GM19397 (cell line): ENCODE data around the gene STIM2.

ENCODE experiments used
- ATAC-seq: cut with Tn5 transposase; IDR thresholded peaks from one replicate; pipeline ENCODE4 v1.9.1; 2021; ENCODE audit warnings: mild to moderate bottlenecking, moderate library complexity; ENCODE audit not compliant: unreplicated experiment

The STIM2 gene

DNA sequence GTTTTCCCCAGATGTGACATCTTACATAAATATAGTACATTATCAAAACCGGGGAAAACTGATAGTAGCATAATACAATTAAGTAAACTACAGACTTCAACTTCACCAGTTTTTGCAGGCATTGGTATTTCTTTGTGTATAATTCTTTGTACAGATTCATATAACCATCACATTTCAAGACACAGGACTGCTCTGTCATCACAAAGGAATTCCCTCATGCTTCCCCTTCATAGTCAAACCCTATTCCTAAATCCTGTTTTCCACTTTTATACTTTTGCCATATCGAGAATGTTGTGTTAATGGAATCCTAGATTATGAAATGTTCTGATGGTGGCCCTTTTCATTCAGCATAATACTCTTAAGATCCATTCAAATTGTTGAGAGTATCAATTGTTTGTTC is 36.0 kb downstream of the STIM2 start:
- no peak for ATAC-seq

GRCh38 chr4:26899991-26900390 is 39.4 kb downstream of the STIM2 start:
- no peak for ATAC-seq

DNA sequence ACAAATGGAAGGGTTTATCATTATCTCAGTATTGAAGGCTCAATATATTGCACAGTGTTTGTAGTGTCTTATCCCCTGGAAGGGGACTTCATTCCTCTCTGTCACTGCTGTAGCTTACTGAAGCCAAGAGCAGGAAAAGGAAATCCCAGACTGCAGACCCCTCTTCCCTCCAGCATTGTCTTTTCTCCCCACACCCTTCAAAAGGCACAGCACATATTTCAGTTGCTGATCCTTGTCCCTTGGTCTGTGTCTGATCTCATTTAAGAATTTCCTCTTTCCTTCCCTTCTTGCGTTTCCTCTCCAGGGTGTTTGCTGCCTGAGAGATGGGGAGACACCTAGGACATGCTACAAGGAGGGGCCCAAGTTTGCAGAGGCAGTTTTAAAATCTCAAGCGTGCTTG is 40.1 kb downstream of the STIM2 start:
- ATAC-seq, result no peak

DNA sequence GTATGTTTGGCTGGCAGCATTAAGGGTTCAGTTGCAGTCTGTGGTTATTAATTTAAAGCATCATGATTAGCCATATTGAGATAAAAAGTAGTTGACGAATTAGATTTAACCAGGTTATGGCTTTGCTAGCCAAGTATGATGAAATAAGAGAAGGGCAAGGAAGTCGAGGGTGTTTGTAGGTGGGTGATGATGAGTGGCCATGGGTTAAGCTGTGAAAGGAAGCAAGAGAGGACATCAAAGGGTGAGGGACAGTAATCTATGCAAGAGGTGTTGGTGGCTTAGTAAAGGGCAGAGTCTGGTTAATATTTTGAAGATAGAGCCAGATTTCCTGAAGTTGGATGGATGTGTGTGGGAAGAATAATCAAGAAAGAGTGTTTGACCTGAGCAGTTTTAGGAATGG is 44.5 kb downstream of the STIM2 start:
- ATAC-seq, result no peak

DNA sequence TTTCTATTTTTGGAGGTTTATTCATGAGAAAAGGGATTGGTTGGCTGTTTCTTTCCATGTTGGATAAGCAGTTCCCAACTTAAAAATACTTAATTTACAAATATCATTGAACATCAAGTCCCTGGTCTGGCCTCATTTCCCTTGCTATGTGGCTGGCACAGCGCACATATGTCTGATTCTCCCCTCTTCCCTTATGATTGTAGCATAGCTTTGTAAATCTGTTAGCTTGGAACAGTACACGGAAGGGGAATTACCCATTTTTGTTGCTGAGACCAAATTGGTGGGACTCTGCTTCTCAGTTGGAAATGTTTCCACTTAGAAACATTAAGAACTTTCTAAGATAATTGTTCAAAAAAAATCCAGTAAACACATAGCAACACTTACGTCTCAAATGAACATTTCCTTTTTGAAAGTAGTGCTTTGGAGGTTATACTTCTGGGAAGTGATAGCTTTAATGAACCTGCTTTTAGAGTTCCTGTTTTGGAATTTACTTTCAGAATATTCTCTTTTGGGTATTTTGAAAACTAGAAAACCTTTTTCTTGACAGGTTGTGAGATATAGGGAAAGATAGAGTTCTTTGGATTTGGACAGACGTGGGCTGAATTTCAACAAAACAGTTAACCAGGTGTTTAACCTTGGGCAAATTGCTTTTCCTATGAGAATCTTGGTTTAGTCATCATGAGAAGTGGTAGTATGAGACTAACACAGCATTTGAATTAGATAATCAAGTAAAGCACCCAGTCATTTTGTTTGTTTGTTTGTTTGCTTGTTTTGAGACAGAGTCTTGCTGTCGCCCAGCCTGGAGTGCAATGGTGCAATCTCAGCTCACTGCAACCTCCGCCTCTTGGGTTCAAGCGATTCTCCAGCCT is 47.3 kb downstream of the STIM2 start:
- ATAC-seq, result no peak

DNA sequence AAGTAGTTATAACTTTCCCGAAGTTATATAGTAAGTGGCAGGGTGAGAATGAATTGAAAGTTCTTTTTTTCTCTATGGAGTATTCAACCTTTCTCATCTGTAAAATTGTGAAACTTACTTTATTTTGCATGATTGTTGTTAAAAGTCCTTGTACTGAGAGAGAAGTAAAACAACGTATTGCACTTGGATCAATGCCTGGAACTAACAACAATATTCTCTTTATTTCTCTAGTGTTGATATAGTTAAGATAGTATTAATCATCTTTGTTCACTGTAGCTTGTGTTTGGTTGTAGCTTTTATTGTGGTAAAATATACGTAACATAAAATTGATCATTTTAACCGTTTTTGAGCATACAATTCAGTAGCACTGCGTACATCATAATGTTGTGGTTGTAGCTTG is 48.7 kb downstream of the STIM2 start:
- ATAC-seq, result no peak

GRCh38 chr4:26911254-26911653 is 50.6 kb downstream of the STIM2 start:
- no peak for ATAC-seq

DNA sequence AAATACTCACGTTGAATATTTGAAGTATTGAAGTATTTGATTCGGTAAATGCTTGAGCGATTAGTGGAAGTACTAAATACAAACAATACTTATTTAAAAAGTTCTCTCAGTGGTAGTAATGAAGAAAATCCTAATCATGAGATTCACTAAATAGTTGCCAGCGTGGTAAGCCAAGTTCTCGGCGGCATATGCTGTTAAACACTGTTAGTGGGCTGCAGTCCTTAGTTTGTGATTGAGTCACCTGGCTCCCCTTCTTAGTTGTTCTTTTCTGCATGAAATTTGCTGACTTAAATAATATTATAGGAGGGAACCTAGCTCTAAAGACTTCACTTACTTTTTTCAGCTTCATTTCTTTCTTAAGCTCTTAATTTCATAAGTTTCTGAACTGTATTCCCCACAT is 51.4 kb downstream of the STIM2 start:
- ATAC-seq, result no peak

- ATAC-seq, result no peak
Measured at GRCh38 chr4:26912810-26913209, 52.2 kb downstream of the STIM2 start.

GRCh38 chr4:26916195-26916594 is 55.6 kb downstream of the STIM2 start:
- no peak for ATAC-seq

GRCh38 chr4:26930964-26931363 is 70.3 kb downstream of the STIM2 start:
- ATAC-seq, result no peak

DNA sequence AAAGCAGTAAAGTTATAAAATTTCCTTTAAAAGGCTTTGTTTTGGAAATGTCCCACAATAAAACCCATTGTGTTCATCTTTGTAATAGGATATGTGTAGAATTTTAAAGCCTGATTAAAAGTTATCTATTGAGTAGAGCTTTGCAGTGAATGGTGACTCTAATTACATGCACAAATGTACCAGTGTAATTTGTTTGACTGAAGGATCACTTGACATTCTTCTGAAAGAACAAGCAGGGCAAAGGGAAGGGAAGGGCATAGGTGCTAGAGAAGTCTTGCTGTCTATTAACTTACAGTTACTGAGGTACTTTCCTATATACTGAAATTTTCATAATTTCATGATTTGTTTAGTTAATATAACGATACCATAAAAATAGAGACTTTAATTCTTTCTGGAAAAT is 70.8 kb downstream of the STIM2 start:
- no peak for ATAC-seq

GRCh38 chr4:26931966-26932365 is 71.3 kb downstream of the STIM2 start:
- ATAC-seq, result no peak

- ATAC-seq, result no peak
Measured at GRCh38 chr4:26935397-26935796, 74.8 kb downstream of the STIM2 start.

DNA sequence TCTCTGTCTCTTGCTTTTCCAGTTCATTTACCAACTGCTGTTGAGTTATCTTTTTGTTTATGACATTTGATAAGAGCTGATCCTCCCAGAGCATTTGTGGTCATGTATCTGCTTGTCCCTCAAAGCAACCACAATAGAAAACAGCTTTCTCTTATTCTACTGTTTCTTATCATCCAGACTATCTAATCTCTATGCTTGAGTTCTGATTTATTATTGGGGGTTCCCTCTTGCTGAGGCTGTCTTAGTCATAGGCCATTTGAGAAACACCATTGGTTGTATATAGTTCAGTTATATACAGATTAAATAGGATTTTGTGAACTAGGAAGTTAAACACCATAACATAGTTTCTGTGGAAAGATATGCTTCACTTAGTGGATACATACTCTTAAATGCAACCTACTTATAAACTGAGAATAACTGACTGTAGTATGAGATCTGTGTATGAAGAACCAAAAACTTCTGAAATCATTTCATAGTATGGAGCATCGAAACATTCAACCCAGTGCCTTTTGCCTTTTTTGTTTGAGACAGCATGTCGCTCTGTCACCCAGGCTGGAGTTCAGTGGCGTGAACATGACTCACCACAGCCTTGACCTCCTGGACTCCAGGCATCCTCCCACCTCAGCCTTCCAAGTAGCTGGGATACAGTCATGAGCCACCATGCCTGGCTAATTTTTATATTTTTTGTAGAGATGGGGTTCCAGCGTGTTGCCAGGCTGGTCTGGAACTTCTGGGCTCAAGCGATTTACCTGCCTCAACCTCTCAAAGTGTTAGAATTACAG is 75.8 kb downstream of the STIM2 start:
- no peak for ATAC-seq

DNA sequence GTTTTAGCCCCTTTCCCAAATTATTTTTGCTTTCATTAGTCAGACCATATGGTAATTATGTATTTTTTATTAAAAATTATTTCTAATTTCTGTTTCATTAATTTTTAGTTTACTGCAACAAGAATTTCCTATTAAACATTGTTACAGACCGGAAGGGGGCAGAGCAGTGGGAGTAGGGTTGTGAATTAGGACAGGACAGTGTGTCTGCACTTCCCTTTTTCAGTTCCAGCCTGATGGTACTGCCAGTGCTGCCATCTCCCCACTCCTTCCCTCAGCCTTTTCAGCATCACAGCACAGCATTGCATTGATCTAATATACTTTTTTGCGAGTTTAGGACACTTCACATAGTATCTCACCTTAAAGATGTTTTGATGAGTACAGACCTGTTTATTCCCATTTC is 76.5 kb downstream of the STIM2 start:
- ATAC-seq, result no peak

DNA sequence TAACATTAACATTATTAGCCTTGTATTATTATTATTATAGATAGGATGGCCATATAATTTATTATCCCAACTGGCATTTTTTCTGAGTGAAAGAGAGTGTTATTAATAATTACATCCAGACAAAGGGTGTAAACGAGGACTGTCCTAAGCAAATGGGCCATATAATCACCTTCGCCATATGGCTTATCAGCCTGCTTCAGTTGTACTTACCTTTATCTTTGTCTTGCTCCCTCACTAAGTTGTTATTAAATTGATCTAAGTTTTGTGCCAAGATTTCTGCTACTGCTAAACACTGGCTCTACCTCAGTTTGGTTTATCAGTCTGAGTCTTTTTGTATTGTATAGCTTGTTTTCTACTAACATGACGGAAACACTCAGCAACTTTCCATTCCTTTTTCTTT is 76.9 kb downstream of the STIM2 start:
- no peak for ATAC-seq

DNA sequence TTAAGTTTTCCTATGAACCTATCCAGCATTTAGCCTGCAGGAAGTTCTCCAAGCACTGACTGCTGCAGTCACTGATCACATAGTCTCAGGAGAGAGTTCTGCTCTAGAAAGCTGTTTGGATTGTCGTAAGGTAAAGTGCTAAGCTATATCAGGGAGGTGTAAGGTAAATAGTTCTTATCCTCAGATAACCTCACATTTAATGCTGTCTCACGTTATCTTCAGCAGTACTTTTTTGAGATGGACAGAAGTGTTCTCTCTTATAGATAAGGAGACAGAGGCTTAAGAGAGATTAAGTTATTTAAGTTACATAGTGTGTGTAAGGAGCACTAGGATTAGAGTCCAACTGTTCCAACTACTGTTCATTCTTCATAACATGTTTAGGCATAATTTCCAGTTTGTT is 77.9 kb downstream of the STIM2 start:
- ATAC-seq, result no peak

DNA sequence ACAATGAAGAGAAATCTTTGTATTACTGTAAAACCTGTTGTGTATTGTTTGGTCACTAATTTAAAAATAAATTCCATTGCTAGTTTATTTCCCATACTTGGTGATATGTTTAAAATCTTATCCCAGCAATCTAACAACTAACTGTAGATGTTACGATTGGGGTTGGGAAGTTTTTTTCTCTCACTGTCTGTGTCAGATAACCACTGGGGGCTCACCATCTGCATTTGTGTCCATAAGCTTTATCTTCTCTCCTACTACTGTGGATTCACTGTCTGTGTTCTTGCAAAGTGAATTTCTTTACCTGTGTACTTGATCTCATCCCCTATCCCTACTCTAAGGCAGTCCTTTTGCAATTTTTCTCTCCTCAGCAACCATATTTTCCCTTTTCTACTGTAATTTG is 81.3 kb downstream of the STIM2 start:
- ATAC-seq, result no peak

DNA sequence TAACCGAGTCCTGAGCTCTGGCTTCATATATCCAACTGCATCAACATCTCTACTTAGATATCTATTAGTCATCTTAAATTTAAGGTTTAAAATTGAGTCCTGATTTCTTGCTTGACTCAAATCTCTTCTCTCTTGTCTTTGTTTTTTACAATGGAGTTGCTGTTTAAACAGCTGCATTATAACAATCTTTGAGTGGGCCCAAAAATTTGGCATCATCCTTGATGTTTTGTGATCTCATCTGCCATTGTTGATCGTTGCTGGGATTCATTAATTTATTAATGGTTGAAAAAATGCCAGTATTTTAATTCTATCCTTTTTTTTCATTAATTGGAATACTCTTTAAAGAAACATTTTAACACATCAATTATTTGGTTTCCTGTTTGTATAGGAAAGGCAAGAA is 82.2 kb downstream of the STIM2 start:
- ATAC-seq, result no peak

DNA sequence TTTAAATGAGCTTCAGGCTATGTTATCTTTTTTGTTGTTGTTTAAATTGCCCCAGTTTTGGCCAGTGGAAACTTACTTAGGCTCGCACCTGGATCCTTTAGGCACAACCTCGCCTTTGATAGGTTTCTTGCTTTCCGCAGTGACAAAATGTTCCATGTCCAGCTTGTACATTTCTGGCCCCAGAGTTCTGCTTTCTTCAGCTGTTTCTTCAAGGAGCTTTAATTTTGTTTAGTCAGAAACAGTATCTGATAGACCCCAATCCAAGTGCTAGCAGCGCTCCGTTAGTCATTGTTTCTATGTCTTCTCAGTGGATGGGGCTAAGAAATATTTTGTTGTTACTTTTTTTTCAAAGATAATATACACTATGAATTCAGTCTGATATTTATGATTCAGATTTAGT is 82.8 kb downstream of the STIM2 start:
- ATAC-seq, result no peak

DNA sequence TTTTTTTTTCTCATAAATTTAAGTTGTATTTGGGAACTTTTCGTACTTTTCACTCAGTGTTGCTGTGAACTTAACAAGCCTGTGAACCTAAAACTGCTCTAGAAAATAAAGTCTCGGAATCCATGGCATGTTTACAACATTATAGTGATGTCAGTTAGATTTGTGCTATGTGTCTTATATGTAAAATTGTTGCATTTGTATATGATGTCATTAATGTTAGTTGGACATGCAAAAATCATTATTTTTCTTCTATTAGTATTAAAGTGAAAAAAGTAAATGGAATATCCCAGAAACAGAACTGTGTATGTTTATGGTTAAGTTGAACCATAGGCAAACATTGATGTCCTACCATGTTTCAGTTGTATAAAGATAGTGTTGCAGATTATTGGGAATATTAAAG is 85.2 kb downstream of the STIM2 start:
- ATAC-seq, result no peak
